Panc1 (cell line): ENCODE results near the gene ADCY4. TPM values are rescaled to one million over a fixed set of nuclear protein-coding genes. Genes with fewer than 3 reads are reported as not detected.

Experiments used
- ATAC-seq: fragments of 200-7000 bp; cut with Tn5 transposase; 2 replicates; pipeline ENCODE4 v1.9.1; 2020; ENCODE audit warnings: mild to moderate bottlenecking, moderate library complexity
- BruUV-seq: library from RNA; stranded (reverse); fragments of 400-500 nt; replicated peaks from 2 replicates; lab custom pipeline; 2021; lab: Mats Ljungman, UMichigan
- CTCF ChIA-PET: fragments of 300-600 bp; sonication (Branson Sonifier 250); formaldehyde crosslinking; loops from one replicate; lab custom pipeline; 2022; ENCODE audit warnings: antibody characterized with exemption; lab: Charles Lee
- POLR2A ChIA-PET: fragments of 300-600 bp; sonication (Branson Sonifier 250); formaldehyde crosslinking; loops from one replicate; lab custom pipeline; 2022; ENCODE audit warnings: antibody characterized with exemption; lab: Charles Lee
- DNase-seq: peaks from one replicate; pipeline ENCODE4 v3.0.0-alpha.2; 2010; ENCODE audit warnings: low read depth, low spot score
- H3K27ac ChIP-seq: 2 replicates; pipeline ENCODE4 v1.5.1; 2011; ENCODE audit warnings: mild to moderate bottlenecking, low read length, inconsistent platforms
- H3K27me3 ChIP-seq: fragments of 200-500 bp; sonication (Bioruptor generic); 2 replicates; pipeline ENCODE4 v1.6.0; 2014; ENCODE audit warnings: low read length, inconsistent platforms; ENCODE audit not compliant: control insufficient read depth, insufficient read depth
- H3K36me3 ChIP-seq: fragments of 200-500 bp; sonication (Bioruptor generic); 2 replicates; pipeline ENCODE4 v1.5.1; 2014; ENCODE audit warnings: inconsistent platforms, mild to moderate bottlenecking, low read length, moderate library complexity; ENCODE audit not compliant: control insufficient read depth, insufficient read depth
- H3K4me1 ChIP-seq: 2 replicates; pipeline ENCODE4 v1.5.1; 2011; ENCODE audit warnings: inconsistent platforms, mild to moderate bottlenecking, low read length, moderate library complexity; ENCODE audit not compliant: control insufficient read depth, insufficient read depth
- H3K4me3 ChIP-seq, 2 experiments: 2 replicates each; pipeline ENCODE4 v1.5.1; 2011 to 2012; ENCODE audit warnings: low read depth in 2 of 2, low read length in 2 of 2, mild to moderate bottlenecking in 2 of 2, inconsistent platforms in 1 of 2, moderate library complexity in 1 of 2
- H3K9me3 ChIP-seq: fragments of 200-500 bp; sonication (Bioruptor generic); 2 replicates; pipeline ENCODE4 v1.5.1; 2014; ENCODE audit warnings: low read depth, mild to moderate bottlenecking, inconsistent platforms, low read length, moderate library complexity; ENCODE audit not compliant: control insufficient read depth, insufficient read depth
- POLR2AphosphoS5 ChIP-seq: IDR thresholded peaks from 2 replicates; pipeline ENCODE4 v1.6.1; 2012; ENCODE audit warnings: mild to moderate bottlenecking, low read depth, low read length, moderate library complexity
- REST ChIP-seq, 2 experiments: IDR thresholded peaks; 2 replicates each; pipeline ENCODE4 v1.6.1; 2011 to 2012; ENCODE audit warnings: low read depth in 2 of 2, control low read depth in 1 of 2, low read length in 1 of 2, mild to moderate bottlenecking in 1 of 2, moderate library complexity in 1 of 2; ENCODE audit not compliant: insufficient read depth in 1 of 2
- SIN3A ChIP-seq: IDR thresholded peaks from 2 replicates; pipeline ENCODE4 v1.6.1; 2012; ENCODE audit warnings: low read depth, mild to moderate bottlenecking, low read length, moderate library complexity, borderline replicate concordance; ENCODE audit not compliant: insufficient read depth
- TCF7L2 ChIP-seq: IDR thresholded peaks from 2 replicates; pipeline ENCODE4 v1.6.1; 2011; ENCODE audit warnings: mild to moderate bottlenecking, low read depth, low read length, inconsistent platforms
- in situ Hi-C: cut with HindIII; loops from 2 replicates; pipeline ENCODE4 v1.10.0; 2016; ENCODE audit warnings: low sequenced_read_pairs, low pct_unique_long_range_greater_than_20kb
- intact Hi-C: fragments of 100-400 bp; cut with micrococcal nuclease; formaldehyde crosslinking; loops from one replicate; pipeline ENCODE4 v1.10.0; 2022; ENCODE audit not compliant: unreplicated experiment
- total RNA-seq: library from RNA; stranded (reverse); gene quantifications from one replicate; pipeline ENCODE4 v1.2.1, GENCODE V29; 2021; ENCODE audit not compliant: unreplicated experiment
- TF ChIP-seq, protein P1 (sequence below): fragments of 450-650 bp; IDR thresholded peaks from 2 replicates; pipeline ENCODE4 v1.5.1; 2017; ENCODE audit warnings: mild to moderate bottlenecking

Gene ADCY4
- total RNA-seq, 1 experiment from 2014 or later = 0.21 TPM

DNA sequence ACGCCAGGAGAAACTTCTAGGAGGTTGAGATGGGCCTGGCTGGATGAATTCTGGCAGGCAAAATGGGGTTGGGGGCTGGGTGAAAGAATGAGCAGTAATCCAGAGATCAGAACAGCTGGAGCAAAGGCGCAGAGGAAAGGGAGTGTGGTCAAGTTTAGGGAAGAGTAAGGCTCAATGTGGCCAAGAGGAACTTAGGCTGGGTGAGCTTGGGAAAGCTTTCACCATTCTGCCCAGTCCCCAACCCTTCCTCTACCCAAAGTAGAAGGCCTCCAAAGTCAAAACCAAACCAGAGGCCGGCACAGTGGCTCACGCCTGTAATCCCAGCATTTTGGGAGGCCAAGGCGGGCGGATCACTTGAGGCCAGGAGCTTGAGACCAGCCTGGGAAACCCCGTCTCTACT, 53.2 kb downstream of the ADCY4 start:
- Histone ChIP-seq H3K4me1 (no peaks in the 10 kb centered on the region), H3K27ac (no peak overlapping the region), H3K9me3 (no peaks in the 10 kb centered on the region), H3K4me3 (no peak overlapping the region), H3K27me3 (no peaks in the 10 kb centered on the region), H3K36me3 (no peaks in the 10 kb centered on the region)
- DNase-seq (no peak), ATAC-seq (no peak)
- intact Hi-C loops (no loop called here), in situ Hi-C loops (no loop called here)
- ChIA-PET POLR2A (no interaction called here), CTCF (no interaction called here)
- BruUV-seq = no TSS peak
- TF ChIP-seq POLR2AphosphoS5 (no peak), SIN3A (no peak), REST (IDR thresholded peaks at IDR 0.05; ENCODE audit: insufficient read depth in 1 of 2, low read depth in 2 of 2, low read length in 1 of 2) (no peak), TCF7L2 (no peak)
- TF ChIP-seq, protein P1, sequence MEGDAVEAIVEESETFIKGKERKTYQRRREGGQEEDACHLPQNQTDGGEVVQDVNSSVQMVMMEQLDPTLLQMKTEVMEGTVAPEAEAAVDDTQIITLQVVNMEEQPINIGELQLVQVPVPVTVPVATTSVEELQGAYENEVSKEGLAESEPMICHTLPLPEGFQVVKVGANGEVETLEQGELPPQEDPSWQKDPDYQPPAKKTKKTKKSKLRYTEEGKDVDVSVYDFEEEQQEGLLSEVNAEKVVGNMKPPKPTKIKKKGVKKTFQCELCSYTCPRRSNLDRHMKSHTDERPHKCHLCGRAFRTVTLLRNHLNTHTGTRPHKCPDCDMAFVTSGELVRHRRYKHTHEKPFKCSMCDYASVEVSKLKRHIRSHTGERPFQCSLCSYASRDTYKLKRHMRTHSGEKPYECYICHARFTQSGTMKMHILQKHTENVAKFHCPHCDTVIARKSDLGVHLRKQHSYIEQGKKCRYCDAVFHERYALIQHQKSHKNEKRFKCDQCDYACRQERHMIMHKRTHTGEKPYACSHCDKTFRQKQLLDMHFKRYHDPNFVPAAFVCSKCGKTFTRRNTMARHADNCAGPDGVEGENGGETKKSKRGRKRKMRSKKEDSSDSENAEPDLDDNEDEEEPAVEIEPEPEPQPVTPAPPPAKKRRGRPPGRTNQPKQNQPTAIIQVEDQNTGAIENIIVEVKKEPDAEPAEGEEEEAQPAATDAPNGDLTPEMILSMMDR = no peak

DNA sequence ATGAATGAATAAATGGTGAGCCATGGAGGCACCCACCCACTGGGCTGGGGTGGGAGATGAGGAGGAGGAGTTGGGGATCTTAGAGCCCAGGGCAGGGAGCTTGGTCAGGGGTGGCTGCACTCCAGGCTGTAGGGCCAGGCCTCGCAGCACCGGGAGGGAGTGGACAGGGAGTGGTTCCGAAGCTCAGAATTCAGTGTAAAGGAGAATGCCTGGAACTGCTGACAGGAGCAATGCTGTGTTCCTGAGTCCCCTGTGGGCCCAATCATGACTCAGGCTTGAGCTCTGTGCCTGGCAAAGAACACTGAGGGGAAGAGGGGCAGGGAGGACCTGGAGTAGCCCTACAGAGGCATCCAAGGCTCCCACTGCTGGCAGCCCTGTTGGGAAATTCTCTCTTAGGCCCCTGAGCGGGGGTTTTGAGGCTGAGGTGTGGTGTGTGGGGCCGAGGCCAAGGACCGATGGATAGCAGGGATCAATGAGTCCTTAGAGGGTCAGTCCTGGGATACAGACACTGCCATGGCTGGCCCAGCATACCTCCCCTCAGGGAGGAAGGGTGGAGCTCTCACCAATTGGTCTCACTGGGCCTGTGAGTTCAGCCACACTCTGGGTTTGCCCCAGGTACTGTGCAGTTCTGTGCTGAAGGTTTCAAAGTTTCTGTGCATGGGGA, 53.9 kb downstream of the ADCY4 start:
- TF ChIP-seq, protein P1 = no peak
- no TSS peak for BruUV-seq
- H3K4me3 ChIP-seq = no peak overlapping the region
- ATAC-seq = no peak
- ChIA-PET CTCF (no interaction called here), POLR2A (no interaction called here)
- no peaks in the 10 kb centered on the region for H3K4me1 ChIP-seq
- no peaks in the 10 kb centered on the region for H3K36me3 ChIP-seq
- H3K27ac ChIP-seq = no peak overlapping the region
- in situ Hi-C loops (no loop called here), intact Hi-C loops (no loop called here)
- no peak for DNase-seq
- H3K27me3 ChIP-seq = no peaks in the 10 kb centered on the region
- no peaks in the 10 kb centered on the region for H3K9me3 ChIP-seq
